Endothelial cell of hepatic sinusoid (primary cell): ENCODE measurements around the gene NMRAL1.

Experiments used
- in situ Hi-C: cut with HindIII; loops from 2 replicates; pipeline ENCODE4 v1.10.0; 2017; ENCODE audit warnings: low sequenced_read_pairs

NMRAL1 gene

GRCh38 chr16:4474192-4474961 lies at the start of gene NMRAL1:
NMRAL1 (minus strand) TSS chr16:4474625; CDS start chr16:4474132, 493 bp downstream.
- in situ Hi-C loops, result no loop called here

GRCh38 chr16:4523686-4524085 lies 49.3 kb upstream of the NMRAL1 start:
- in situ Hi-C loops, result loop anchor here (5.0 kb wide), 1 partner anchor 84 kb away; no protein-coding TSS in a partner anchor

- in situ Hi-C loops, result loop anchor here (5.0 kb wide), 1 partner anchor 85 kb away; no protein-coding TSS in a partner anchor
Measured at GRCh38 chr16:4522051-4522581, 47.7 kb upstream of the NMRAL1 start.

DNA sequence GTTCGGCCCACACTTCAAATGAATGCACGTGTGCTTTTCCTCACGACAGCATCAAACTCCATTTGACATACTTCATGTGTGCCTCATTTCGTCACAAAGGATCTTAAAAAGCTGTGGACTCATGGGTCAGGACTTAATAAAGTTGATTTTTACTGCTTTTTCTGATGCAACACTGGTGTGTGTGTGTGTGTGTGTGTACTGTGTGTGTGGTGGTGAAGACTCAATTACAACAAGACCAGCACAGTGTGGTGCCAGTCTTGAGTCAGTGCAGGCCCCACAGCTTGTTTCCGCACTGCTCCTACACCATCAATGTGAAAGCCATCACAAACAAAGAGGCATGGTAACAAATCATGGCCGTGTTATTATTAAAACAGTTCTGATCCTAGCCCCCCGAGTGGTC lies 46.5 kb upstream of the NMRAL1 start:
- in situ Hi-C loops, result loop anchor here (5.0 kb wide), 1 partner anchor 86 kb away; no protein-coding TSS in a partner anchor

DNA sequence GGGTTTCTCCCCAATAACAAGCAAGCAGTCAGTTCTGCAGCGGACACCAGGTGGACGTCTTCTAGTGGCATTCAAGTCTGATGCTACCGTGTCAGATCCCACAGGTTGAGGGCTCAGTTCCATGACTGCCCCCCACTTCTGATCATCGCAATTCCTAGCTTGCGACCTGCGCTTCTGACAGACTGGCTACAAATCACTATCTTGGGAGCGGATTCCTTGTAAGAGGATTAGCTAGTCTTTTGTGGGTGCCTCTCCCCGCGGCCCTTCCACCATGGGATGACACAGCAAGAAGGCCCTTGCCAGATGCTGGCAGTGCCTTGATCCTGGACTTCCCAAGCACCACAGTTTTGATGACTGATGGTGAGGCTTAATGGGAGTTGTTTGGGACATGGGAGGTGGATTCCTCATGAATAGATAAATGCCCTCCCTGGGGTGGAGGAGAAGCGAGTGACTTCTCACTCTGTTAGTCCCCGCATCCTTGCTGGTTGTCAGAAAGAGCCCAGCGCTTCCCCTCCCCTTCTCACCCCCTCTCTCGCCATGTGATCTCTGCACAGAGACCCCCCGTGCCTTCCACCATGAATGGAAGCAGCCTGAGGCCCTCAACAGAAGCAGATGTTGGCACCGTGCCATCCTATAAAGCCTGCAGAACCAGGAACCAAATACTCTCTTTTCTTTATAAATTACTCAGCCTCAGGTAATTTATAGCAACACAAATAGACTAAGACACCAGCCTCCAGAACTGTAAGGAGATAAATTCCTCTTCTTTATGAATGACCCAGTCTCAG lies 45.0 kb upstream of the NMRAL1 start:
- in situ Hi-C loops, result loop anchor here (5.0 kb wide), 1 partner anchor 88 kb away; no protein-coding TSS in a partner anchor

- in situ Hi-C loops, result no loop called here
Measured at GRCh38 chr16:4517812-4518680, 43.6 kb upstream of the NMRAL1 start.

DNA sequence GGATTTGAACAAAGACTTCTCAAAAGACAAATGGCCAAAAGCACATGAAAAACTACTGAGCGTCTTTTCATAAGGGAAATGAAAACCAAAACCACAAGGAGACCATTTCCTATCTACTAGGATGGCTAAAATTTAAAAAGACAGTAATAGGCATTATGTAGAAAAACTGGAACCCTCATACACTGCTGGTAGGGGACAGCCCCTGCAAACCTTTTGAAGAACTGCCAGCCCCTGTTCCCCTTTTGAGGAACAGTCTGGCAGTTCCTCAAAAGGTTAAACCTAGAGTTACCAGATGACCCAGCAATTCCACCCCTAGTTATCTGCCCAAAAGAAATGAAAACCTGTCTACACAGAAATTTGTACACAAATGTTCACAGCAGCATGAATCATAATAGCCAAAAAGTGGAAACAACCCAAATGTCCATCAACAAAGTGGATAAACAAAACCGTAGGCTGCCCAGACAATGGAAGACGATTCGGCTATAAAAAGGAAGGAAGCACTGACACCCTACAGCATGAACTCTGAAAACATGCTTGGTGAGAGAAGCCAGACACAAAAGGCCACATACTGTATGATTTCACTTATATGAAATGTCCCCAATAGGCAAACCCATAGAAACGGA lies 41.3 kb upstream of the NMRAL1 start:
- in situ Hi-C loops, result no loop called here

DNA sequence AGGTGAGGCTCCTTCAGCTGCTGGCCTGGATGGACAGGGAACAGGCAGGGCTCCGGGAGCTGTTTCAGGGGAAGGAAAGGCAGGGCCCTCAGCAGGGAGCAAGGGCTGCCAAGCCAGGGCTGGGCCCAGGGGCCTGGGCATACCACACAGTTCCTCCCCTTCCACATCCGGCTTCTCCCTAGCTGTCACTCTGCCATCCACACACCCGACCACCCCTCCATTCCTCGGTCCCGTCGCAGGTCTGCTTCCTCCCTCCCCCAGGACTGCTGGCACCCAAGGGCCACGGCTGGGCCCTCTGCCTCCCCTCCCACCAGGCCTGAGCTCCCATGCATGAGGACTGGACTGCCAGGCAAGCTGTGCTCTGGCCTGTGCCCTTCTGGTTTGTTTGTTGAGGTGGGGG lies 40.2 kb upstream of the NMRAL1 start:
- in situ Hi-C loops, result no loop called here

DNA sequence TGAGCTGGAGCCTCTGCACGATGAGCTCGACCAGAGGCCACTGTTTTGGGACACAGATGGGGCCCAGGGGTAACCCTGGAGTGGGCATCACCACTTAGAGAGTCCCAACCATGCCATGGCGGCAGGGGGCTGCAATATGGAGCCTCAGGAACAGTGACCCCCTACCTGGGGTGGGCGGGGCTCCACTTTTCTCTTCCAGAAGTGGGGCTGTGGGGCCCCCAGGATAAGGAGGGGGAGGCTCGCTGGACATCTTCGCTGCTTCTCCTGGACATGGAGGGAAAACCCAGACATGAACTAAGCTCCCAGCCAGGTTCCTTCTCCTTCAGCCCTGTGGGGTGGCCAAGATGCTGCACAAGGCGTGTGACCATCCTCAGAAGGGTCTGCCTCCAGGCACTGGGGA lies 39.5 kb upstream of the NMRAL1 start:
- in situ Hi-C loops, result no loop called here

GRCh38 chr16:4513086-4513860 lies 38.8 kb upstream of the NMRAL1 start:
- in situ Hi-C loops, result no loop called here

DNA sequence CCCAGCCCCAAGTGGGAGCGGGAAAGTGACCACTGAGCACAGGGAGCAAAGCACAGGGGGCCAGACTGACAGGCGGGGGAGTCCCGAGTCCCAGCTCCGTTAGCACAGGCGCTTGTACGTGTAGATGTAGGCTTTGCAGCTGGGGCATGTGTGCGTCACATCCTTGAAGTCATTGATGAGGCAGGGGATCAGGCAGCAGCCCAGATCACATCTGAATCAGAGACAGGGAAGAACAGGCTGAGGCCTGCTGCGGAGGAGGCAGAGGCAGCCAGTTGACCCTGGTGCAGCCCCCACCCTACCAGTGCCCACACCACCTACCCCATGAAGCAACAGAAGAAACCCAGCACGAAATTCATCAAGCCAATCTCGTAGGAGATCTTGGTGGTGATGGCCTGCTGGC lies 38.0 kb upstream of the NMRAL1 start:
- in situ Hi-C loops, result no loop called here

GRCh38 chr16:4511441-4512082 lies 37.1 kb upstream of the NMRAL1 start:
- in situ Hi-C loops, result no loop called here

GRCh38 chr16:4510747-4511426 lies 36.5 kb upstream of the NMRAL1 start:
- in situ Hi-C loops, result no loop called here

DNA sequence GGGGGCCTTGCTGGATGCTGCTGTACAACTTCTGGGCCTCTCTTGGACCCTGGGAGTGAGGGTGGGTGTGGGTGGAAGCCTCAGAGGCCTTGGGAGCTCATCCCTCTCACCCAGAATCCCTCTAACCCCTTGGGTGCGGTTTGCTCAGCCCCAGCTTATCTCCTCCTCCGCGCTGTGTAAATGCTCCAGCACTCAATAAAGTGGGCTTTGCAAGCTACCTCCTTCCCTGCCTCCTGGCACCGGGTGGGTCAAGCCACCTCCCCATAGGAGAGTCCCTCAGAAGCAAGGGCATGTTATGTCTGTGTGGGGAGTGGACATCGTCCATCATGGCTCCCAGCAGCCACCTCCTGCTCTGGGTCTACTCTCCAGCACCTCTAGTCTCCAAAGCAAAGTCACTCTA lies 35.7 kb upstream of the NMRAL1 start:
- in situ Hi-C loops, result no loop called here

DNA sequence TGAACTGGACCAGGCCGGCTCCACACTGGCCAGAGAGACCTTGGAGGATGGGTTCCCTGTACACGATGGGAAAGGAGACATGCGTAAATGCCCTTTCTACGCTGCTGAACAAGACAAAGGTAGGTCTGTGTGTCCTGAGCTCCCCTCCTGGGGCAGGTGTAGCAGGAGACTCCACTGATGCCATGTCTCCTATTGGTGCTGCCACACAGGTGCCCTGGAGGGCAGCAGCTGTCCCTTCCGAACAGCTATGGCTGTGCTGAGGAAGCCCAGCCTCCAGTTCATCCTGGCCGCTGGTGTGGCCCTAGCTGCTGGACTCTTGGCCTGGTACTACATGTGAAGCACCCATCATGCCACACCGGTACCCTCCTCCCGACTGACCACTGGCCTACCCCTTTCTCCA lies 35.0 kb upstream of the NMRAL1 start:
- in situ Hi-C loops, result loop anchor here (5.0 kb wide), 1 partner anchor 63 kb away; no protein-coding TSS in a partner anchor

- in situ Hi-C loops, result loop anchor here (5.0 kb wide), 1 partner anchor 63 kb away; no protein-coding TSS in a partner anchor
Measured at GRCh38 chr16:4508806-4509205, 34.4 kb upstream of the NMRAL1 start.

DNA sequence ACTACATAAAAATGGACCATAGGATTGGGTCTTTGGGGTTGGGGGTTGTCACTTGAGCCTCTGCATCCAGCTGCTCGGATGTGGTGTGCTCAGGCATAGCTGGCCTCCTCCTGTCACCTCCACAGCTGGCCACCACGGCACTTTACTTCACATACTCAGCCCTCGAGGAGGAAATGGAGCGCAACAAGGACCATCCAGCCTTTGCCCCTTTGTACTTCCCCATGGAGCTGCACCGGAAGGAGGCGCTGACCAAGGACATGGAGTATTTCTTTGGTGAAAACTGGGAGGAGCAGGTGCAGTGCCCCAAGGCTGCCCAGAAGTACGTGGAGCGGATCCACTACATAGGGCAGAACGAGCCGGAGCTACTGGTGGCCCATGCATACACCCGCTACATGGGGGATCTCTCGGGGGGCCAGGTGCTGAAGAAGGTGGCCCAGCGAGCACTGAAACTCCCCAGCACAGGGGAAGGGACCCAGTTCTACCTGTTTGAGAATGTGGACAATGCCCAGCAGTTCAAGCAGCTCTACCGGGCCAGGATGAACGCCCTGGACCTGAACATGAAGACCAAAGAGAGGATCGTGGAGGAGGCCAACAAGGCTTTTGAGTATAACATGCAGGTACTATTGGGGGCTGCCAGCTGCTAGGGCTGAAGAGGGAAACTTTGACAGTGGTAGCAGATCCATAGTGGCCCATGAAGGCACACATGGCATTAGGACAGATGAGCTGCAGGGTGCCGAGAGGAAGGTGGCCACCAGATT lies 33.3 kb upstream of the NMRAL1 start:
- in situ Hi-C loops, result loop anchor here (5.0 kb wide), 1 partner anchor 65 kb away; no protein-coding TSS in a partner anchor
